Measurements from ENCODE around the gene NDST4. TPM values are rescaled to one million over a fixed set of nuclear protein-coding genes. Genes with fewer than 3 reads are reported as not detected.

Gene NDST4
- total and polyA plus RNA-seq, 4 donors, result not detected

DNA sequence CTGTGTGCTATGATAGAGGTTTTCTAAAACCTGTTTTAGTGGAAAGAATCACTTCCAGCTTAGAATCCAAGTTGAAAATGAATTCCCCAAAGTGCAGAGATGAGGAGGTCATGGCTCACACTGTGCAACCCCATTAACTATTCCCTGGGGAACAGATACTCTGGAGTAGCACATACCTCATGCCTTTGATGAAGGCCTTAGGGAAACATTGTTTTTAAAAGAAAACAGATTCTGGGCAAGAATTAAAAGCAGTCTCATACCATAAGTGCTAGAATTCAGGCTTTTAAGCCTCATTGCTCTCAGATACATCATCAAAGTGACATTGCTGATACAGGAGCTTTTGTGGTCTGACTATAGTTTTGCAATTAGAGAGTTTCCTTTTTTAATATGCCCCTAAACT is 115.1 kb downstream of the NDST4 start:
- Histone ChIP-seq H3K9ac (ENCODE audit: low read depth in 1 of 2, low read length in 2 of 2) (no peak overlapping the region), H3K9me3 (ENCODE audit: control insufficient read depth in 4 of 4, low read length in 3 of 4) (no peaks in the 10 kb centered on the region), H3K4me3 (ENCODE audit: low read depth in 1 of 3, low read length in 3 of 3) (no peak overlapping the region), H3K4me1 (ENCODE audit: control insufficient read depth in 4 of 4, insufficient read depth in 4 of 4, low read length in 3 of 4) (no peaks in the 10 kb centered on the region), H3K27ac (ENCODE audit: low read depth in 1 of 2, low read length in 2 of 2) (no peak overlapping the region), H3K36me3 (ENCODE audit: control insufficient read depth in 4 of 4, insufficient read depth in 3 of 4, low read depth in 1 of 4, low read length in 3 of 4) (no peaks in the 10 kb centered on the region), H3K27me3 (ENCODE audit: control insufficient read depth in 4 of 4, insufficient read depth in 4 of 4, low read length in 3 of 4) (no peaks in the 10 kb centered on the region)
- DNase-seq (ENCODE audit: low spot score), result no peak
- TF ChIP-seq ZBTB33 (IDR thresholded peaks at IDR 0.05) (no peak), TAF1 (conservative IDR thresholded peaks at IDR 0.05) (no peak), HNF4A (conservative IDR thresholded peaks at IDR 0.05) (no peak), SP1 (IDR thresholded peaks at IDR 0.05) (no peak), YY1 (IDR thresholded peaks at IDR 0.05) (no peak), RXRA (IDR thresholded peaks at IDR 0.05) (no peak), ATF3 (IDR thresholded peaks at IDR 0.05) (no peak), HNF4G (IDR thresholded peaks at IDR 0.05) (no peak), JUND (IDR thresholded peaks at IDR 0.05) (no peak), FOXA1 (IDR thresholded peaks at IDR 0.05) (no peak), EGR1 (IDR thresholded peaks at IDR 0.05; ENCODE audit: low read depth in 2 of 2) (no peak), GABPA (IDR thresholded peaks at IDR 0.05 in 1 of 2, conservative IDR thresholded peaks at IDR 0.05 in 1 of 2) (no peak), RAD21 (IDR thresholded peaks at IDR 0.05) (no peak), NR2F2 (IDR thresholded peaks at IDR 0.05) (no peak), FOXA2 (IDR thresholded peaks at IDR 0.05) (no peak)
- TF ChIP-seq, protein P1, sequence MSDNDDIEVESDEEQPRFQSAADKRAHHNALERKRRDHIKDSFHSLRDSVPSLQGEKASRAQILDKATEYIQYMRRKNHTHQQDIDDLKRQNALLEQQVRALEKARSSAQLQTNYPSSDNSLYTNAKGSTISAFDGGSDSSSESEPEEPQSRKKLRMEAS (IDR thresholded peaks at IDR 0.05), result no peak
- TF ChIP-seq, protein P2, sequence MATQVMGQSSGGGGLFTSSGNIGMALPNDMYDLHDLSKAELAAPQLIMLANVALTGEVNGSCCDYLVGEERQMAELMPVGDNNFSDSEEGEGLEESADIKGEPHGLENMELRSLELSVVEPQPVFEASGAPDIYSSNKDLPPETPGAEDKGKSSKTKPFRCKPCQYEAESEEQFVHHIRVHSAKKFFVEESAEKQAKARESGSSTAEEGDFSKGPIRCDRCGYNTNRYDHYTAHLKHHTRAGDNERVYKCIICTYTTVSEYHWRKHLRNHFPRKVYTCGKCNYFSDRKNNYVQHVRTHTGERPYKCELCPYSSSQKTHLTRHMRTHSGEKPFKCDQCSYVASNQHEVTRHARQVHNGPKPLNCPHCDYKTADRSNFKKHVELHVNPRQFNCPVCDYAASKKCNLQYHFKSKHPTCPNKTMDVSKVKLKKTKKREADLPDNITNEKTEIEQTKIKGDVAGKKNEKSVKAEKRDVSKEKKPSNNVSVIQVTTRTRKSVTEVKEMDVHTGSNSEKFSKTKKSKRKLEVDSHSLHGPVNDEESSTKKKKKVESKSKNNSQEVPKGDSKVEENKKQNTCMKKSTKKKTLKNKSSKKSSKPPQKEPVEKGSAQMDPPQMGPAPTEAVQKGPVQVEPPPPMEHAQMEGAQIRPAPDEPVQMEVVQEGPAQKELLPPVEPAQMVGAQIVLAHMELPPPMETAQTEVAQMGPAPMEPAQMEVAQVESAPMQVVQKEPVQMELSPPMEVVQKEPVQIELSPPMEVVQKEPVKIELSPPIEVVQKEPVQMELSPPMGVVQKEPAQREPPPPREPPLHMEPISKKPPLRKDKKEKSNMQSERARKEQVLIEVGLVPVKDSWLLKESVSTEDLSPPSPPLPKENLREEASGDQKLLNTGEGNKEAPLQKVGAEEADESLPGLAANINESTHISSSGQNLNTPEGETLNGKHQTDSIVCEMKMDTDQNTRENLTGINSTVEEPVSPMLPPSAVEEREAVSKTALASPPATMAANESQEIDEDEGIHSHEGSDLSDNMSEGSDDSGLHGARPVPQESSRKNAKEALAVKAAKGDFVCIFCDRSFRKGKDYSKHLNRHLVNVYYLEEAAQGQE (IDR thresholded peaks at IDR 0.05), result no peak

- 48% methylated on average over 2 of the region's 2 CpGs for WGBS
- Histone ChIP-seq H3K9me3 (ENCODE audit: control insufficient read depth in 4 of 4, low read length in 3 of 4) (no peaks in the 10 kb centered on the region), H3K4me1 (ENCODE audit: control insufficient read depth in 4 of 4, insufficient read depth in 4 of 4, low read length in 3 of 4) (no peaks in the 10 kb centered on the region), H3K27ac (ENCODE audit: low read depth in 1 of 2, low read length in 2 of 2) (no peak overlapping the region), H3K36me3 (ENCODE audit: control insufficient read depth in 4 of 4, insufficient read depth in 3 of 4, low read depth in 1 of 4, low read length in 3 of 4) (no peaks in the 10 kb centered on the region), H3K27me3 (ENCODE audit: control insufficient read depth in 4 of 4, insufficient read depth in 4 of 4, low read length in 3 of 4) (no peaks in the 10 kb centered on the region), H3K4me3 (ENCODE audit: low read depth in 1 of 3, low read length in 3 of 3) (no peak overlapping the region), H3K9ac (ENCODE audit: low read depth in 1 of 2, low read length in 2 of 2) (no peak overlapping the region)
- no peak for DNase-seq (ENCODE audit: low spot score)
- TF ChIP-seq RXRA (IDR thresholded peaks at IDR 0.05), result no peak
- no peak for TF ChIP-seq SP1 (IDR thresholded peaks at IDR 0.05)
- TF ChIP-seq, protein P1 (IDR thresholded peaks at IDR 0.05), result no peak
- no peak for TF ChIP-seq HNF4A (conservative IDR thresholded peaks at IDR 0.05)
- no peak for TF ChIP-seq TAF1 (conservative IDR thresholded peaks at IDR 0.05)
- no peak for TF ChIP-seq GABPA (IDR thresholded peaks at IDR 0.05 in 1 of 2, conservative IDR thresholded peaks at IDR 0.05 in 1 of 2)
- TF ChIP-seq, protein P3, sequence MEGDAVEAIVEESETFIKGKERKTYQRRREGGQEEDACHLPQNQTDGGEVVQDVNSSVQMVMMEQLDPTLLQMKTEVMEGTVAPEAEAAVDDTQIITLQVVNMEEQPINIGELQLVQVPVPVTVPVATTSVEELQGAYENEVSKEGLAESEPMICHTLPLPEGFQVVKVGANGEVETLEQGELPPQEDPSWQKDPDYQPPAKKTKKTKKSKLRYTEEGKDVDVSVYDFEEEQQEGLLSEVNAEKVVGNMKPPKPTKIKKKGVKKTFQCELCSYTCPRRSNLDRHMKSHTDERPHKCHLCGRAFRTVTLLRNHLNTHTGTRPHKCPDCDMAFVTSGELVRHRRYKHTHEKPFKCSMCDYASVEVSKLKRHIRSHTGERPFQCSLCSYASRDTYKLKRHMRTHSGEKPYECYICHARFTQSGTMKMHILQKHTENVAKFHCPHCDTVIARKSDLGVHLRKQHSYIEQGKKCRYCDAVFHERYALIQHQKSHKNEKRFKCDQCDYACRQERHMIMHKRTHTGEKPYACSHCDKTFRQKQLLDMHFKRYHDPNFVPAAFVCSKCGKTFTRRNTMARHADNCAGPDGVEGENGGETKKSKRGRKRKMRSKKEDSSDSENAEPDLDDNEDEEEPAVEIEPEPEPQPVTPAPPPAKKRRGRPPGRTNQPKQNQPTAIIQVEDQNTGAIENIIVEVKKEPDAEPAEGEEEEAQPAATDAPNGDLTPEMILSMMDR (IDR thresholded peaks at IDR 0.05; ENCODE audit: low read depth, low read length, missing input control), result no peak
- TF ChIP-seq JUND (IDR thresholded peaks at IDR 0.05), result no peak
- TF ChIP-seq FOXA2 (IDR thresholded peaks at IDR 0.05), result no peak
- no peak for TF ChIP-seq ZBTB33 (IDR thresholded peaks at IDR 0.05)
- TF ChIP-seq YY1 (IDR thresholded peaks at IDR 0.05), result no peak
These were observed 115.7 kb downstream of the NDST4 start for GRCh38 chr4:114997576-114998247.

All from liver (tissue), 9 donors.